GM19328 (cell line): Measurements from ENCODE around the gene ANXA6.
"Not testable (repeated sequence)": the region's sequence is repeated elsewhere in the genome, so short reads cannot be mapped to it uniquely, and the experiment has no call there.

Experiments used
- ATAC-seq: cut with Tn5 transposase; IDR thresholded peaks from one replicate; pipeline ENCODE4 v1.9.1; 2021; ENCODE audit warnings: mild to moderate bottlenecking, moderate library complexity; ENCODE audit not compliant: unreplicated experiment

The ANXA6 gene

DNA sequence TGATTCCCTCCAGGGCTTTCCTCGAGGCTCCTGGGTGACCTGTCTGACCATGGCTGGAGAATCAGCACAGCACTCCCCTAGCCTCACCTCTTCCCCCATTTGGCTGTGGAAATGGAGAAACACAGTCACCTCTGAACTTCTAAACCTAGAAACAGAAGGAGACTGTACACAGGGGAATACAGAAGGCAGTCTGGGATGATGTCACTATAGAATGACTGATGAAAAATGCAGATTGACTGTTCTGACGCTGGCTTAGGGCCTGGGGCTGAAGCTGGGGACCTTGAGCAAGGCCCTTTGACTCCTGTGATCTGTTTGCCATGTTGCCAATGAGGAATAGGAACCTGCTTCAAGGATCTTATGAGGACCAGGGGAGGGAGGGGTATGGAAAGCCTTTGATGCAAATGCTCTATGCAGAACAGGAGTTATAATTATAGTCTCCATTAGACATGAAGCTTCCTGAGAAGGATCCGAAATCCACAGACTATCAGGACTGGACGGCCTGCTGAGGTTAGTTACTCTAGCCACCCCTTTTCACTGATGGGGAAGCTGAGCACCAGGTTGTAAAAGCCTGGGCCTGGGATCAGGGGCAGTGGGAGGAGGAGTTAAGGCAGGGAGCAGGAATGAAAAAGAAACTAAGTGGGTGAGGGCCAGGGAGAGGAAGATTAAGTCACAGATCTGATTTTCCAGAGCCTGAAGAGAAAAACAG is 24.4 kb upstream of the ANXA6 start:
- ATAC-seq, result no peak

DNA sequence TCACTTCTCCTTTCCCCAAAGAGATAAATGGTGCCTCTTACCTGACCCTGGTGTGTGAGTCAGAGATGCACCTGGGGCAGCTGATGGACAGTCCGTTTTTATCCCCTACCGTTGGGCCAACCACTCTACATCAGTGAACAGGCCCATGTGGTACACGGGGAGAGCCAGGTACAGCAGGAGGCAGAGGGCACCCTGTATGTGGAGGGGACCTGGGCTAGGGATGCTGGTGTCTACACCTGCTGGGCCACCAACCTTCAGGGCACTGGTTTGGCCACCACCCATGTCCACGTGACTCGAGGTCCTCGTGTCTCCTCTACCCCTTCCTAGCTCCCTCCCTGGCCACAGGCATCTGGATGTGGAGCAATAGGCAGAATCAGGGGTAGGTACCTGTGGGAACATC is 22.7 kb upstream of the ANXA6 start:
- no peak for ATAC-seq

DNA sequence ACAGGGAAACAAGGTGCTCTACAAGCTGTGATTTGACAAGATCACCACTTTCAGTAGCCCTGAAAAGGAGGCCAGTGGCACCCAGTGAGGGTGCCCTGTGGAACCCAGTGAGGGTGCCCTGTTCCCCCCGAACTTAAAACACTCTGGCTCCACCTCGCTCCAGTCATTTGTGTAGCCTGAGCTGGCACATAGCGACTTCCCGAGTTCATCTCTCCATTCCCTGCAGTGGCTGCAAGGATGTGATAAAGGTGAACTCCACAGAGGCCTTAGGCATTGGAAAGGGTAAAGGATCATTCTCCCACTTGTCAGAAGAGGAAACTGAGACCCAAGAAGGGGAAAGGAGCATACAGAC is 21.9 kb upstream of the ANXA6 start:
- no peak for ATAC-seq

DNA sequence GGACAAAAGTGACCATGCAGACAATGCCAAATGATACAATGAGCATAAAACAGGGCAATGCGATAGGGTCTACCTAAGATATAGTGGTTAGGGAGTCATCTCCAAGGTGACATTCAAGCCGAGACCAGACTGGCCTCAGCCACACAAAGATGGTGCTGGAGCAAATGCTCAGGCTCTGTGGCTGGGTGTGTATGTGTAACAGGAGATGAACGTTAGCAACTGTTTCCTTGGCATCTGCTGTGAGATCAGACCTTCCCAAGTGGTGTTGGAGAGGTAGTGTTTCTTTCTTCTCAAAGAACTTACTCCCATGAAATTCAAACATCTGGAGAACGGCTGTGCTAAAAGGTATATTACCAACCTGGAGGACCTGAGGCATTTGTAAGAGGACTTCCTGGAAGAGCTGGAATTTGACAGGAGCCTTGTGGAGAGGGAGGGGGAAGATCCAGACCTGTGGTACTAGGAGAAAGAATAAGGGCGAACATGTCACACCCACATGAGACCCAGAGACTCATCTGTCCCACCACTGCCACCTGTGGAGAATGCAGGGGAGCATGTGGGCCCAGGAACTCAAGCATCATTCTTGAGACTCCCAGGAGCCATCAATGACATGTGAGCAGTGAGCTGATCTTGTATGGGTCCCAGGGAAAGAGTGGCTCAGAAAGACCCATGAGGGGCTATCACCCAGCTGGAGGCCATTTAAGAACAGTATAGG is 21.4 kb upstream of the ANXA6 start:
- no peak for ATAC-seq

DNA sequence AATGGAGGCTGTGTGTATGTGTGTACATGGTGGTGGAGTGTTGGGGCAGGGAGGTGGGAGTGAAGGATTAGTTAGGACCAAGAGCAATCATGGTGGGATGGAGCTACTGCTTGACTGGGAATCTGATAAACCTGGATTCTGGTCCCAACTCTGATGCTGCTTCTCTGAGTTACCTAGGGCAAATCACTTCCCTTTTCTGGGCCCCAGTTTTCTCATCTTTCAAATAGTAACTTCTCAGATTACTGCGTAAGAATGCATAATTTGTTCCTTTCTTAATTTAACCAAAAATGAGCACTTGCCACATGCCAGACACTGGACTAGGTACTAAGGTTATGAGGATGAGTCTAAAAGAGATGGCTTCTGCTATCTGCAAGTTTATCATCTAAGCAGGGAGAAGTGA is 20.8 kb upstream of the ANXA6 start:
- no peak for ATAC-seq

DNA sequence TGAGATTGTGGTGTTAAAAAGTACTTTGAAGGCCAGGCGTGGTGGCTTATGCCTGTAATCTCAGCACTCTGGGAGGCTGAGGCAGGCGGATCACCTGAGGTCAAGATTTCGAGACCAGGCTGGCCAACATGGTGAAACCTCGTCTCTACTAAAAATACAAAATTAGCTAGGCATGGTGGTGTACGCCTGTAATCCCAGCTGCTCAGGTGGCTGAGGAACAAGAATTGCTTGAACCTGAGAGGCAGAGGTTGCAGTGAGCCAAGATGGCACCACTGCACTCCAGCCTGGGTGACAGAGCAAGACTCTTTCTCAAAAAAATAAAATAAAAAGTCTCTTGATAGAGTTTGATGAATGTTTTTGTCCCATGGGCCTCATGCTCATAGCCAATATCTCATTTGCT is 18.7 kb upstream of the ANXA6 start:
- not testable (repeated sequence) for ATAC-seq

DNA sequence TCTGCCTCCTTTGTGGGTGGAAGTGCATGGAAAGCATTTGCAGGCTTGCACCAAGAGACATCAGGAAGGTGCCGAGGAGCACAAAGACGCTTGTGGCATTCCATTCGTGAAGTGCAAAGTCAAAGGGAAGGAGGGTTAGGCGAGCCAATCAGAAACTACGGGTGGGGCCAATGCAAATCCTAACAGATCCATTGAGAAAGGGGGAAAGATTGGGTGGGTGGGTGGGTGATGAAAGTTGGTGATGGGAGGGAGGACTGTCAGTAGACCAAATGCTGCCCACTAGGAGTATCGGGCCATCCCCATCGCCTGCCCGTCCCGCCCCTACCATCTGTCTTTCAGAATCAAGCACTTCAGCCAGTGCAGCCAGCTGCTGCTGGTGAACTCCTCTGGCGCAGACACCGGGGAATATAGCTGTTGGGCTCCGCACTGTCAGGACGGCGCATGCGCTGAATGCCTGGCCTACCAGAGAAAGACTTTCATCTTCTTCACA is 17.1 kb upstream of the ANXA6 start:
- ATAC-seq, result no peak

DNA sequence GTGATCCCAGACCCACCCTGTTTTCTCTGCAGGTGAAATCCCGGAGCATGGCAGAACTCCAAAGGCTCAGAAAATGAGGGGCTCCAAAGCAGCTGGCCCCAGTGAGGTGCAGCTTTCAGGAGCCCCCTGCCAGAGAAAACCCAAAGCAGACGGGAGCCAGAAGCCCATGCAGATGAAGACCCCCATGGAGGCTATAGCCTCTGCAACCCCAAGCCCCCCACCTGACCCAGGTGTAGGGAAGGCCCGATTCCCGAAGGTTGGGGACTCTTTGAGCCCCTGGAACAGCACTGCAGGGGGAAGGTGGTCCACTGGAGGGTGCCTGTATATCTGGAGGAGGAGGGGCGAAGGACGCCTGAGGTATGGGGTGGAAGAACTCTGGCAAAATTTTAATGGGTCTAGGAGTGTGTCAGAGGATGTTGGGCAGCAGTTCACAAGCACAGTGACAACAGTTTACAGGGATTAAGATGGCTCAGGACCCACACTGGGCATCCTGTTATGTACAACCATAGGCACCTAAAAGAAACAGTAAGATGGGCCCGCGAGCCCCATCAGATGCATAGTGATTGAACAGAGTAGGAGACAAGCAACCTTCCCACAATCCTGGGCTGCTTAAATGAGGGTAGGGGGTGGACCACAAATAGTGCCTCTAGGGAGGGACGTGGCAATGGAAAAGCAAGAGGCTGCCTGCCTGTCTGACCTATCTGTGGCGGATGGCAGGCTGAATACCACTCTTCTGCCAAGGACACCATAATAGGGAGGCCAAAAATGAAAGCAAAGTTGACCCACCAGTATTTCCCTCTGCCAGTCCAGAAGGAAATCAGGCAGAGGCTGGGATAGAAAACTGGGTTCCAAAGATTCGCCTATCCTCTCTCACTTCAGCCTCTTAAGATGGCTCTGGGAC is 16.4 kb upstream of the ANXA6 start:
- no peak for ATAC-seq

DNA sequence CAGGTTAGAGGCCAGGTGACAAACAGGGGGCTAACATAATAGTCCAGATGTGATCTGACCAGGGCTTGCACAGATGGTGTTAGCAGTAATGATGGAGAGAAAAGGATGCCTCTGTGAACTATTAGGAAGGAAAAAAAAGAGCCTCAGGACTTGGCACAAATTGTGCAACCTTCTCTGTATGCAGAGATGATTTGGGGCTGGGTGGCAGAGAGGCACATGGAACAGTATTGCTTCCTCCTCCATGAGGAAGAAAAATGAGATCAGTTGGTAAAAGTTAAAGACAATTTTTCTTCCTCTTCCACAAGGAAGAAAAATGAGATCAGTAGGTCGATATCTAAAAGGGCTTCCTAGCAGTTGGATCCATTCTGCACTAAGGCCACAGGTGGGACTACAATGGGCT is 13.9 kb upstream of the ANXA6 start:
- ATAC-seq, result no peak

DNA sequence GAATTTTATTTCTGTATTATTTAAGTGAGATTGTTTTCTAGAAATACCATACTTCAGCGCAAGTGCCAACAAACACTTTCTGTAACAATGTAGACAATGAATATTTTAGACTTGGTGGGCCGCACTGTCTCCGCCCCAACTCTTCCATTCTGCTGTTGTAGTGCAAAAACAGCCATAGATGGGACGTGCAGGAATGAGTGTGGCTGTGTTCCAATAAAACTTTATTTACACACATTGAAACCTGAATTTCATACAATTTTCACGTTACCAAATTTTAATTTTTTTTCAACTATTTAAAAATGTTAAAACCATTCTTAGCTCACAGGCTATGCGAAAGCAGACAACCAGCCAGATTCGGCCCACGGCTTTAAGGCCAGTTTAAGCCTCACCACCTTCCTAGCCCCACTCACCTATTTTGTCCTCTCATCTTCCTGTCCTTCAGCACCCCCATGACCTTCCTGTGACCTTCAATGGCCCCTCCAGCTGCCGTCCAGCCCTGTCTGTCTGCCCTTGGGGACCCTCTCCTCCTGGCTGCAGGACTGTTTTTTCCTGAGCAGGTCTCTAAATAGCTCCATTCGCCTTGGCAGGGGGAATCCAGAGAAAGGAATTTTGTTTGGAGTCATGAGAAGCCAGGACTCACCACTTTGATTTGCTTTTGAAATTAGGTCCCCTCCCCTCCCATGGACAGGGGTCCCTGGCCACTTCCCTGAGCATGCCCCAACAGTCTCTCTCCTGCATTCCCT is 11.2 kb upstream of the ANXA6 start:
- no peak for ATAC-seq

DNA sequence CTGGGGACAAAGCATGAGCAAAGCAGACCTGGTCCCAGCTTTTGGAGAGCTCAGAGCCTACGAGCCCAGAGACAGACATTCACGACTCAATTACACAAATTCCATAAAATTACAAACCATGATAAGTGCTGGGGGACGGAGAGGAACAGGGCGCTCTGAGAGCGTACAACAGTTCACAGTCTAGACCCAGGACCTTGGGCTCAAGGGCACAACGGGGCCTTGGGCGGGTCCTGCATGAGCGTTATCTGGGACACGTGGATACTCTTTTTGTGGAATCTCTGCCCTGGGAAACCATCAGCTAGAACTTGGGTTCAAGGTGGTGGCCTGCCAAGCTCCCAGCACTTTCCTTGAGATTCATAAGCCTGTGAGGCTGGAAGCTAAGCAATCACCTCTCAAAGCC is 9.4 kb upstream of the ANXA6 start:
- no peak for ATAC-seq

DNA sequence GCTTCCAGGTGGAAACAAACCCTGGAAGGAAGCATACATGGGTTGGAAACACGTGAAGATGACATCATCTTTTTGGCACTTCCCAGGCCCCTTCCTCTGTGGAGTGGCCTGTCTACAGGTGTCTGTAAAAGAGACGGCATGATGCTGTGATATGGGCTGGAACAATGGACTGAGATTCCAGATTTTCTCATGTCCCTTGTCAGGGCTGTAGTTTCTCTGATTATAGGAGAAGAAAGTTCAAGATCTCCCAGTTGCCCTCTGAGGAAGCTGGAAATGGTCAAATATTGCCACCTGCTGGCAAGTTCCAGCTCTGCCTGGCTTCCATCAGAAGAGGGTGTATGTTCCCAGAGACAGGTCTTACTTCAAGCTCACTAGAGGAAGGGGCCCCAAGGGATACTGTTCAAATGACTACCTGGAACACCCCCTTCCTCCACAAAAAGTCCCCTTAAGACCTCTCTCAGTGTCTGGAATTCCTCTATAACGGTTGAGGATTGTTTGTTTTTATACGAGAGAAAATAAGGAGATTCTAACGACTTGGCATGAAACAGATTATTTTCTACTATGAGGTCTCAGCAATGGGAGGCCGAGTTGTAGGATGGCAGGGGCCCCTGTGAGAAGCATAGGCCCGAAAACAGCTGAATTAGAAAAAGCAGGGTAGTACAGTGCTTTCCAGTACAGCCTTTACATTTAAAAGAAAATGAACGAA is 7.3 kb upstream of the ANXA6 start:
- peak; percentile 85 for ATAC-seq

DNA sequence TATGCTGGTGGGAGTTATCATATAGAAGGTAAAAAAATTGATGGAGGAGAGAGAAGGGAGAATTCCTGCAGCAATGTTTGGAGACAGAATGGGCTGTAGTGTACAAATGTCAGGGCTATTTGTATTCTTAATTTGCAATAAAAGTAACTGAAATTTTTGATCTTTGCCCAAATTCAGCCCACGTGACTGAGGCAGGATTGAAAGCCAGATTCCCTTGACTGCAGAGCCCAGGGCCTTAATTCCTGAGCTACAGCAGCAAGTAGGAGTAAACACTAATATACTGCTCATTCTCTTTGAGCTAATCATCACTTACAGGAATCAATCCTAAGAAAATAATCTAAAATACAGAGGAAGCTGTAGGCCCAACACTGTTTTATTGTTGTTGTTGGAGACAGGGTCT is 5.2 kb upstream of the ANXA6 start:
- ATAC-seq, result no peak

DNA sequence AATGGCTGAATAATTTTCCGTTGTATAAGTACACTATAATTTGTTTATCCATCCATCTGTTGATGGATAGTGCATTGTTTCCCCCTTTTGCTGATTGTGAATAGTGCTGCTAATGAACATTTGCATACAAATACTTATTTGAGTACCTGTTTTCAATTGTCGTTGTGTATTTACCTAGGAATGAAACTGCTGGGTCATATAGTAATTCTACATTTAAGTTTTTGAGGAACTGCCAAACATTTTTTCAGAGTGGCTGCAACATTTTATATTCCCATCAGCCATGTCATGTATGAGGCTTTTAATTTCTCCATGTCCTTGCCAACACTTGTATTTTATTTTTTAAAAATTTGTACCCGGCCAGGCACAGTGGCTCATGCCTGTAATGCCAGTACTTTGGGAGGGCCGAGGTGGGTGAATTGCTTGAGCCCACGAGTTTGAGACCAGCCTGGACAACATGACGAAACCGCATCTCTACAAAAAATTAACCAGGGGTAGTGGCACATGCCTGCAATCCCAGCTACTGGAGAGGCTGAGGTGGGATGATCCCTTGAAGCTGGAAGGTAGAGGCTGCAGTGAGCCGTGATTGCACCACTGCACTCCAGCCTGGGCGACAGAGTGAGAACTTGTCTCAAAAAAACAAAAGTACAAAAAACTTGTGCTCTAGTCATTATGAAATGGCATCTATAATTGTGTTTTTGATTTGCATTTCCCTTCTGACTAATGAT is 2.2 kb upstream of the ANXA6 start:
- ATAC-seq, result no peak

DNA sequence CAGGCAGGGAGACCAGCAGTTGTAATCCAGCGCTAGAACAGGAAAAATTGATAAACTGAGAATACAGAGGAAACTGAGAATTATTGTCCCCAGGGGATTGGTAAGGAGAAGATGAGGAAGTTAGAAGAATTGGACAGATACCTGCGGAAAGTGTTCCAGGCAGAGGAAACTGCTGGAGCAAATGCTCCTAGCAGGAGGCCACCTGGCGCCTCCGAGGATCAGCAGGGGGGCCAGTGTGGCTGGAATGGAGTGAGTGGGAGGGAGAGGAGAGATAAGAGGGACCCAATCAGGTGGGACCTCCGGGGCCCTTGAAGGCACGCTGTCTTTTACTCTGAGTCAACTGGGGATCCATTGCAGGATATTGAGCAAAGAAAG is 695 bp upstream of the ANXA6 start:
- ATAC-seq, result no peak

DNA sequence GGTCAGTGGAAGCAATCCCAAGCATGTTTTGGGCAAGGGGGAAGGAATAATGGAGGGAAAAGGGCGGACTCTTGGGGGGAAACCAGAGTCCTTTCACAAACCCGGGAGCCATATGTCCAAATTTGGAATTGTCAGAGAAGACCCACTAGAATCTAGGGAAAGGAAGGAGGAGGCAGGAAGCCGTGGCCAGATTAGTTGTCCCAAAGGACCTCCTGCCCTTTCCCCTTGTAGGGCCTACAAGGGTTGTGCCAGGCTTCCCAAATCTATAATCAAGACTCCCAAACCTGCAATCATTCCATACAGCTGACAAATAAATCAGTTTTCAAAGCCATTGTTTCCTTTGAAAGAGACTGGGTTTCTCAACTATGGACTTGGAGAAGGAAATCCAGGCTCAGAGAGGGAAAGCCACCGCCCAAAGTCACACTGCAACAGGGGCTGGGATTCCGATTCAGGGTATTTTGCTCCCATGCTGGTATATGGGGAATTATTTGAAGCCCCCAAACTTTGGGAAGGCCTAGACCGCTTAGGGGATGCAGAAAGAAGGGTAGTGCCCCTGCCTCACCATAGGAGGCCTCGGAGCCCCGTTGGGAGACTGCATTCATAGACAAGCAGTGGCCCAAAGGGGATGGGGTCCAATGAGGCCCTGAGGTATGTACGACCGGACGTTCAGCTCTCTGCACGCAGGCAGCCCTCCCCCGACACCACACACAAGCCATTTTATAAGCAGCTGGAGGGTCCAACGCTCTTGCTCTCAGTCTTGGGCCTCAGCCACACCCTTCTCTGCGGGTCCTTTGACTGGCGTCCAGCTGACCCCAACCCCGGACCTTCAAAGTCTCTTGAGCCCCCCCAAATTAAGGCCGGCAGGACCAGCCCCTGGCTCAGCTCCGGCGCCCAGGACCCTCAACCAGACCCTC is 815 bp downstream of the ANXA6 start:
- ATAC-seq, result no peak

DNA sequence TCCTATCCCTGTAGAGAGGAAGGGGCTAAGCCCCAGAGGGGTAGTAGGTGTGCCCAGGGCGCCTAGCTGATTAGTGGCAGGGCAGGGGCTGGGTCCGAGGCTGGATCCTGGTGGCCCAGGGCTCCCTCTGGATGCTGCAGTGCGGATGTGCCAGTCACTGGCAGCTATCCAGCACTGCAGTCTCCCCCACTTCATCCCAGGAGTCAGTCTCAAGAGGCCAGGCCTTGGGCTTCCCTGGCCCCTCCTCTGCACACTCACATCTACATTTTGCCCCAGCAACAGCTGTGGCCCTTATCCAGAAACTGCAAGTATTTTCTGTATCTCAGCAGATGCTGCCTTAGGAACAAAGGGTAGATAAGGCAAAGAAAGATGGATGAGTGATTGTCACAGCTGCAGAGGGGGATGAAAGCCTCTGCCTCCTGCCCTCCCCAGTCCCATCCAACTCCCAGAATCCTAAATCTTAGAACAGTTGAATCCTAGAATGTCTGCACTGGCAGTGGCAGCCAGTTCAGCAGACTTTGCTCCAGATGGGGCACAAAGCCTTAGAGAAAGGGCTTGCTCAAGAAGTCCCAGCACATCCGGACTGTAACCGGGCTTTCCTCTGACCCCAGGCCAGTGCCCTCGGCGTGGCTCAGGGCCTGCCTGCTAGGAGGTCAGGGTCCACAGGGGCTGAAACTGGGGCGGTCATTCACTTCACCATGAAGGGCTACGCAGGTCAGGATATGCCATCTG is 1.6 kb downstream of the ANXA6 start:
- no peak for ATAC-seq
